Activated CD4-positive, alpha-beta T cell treated with anti-CD3 and anti-CD28 coated beads, Interleukin-2, Interleukin-4, amounts not matched to agents 100 ng/mL and 50 ng/mL, durations not matched to agents 16 hours and 8 hours (primary cell): ENCODE results near the gene GRB2.
"Not testable (repeated sequence)": the region's sequence is repeated elsewhere in the genome, so short reads cannot be mapped to it uniquely, and the experiment has no call there.

Source experiments
- DNase-seq: peaks from one replicate; pipeline ENCODE4 v3.0.0-alpha.2; 2020; ENCODE audit warnings: low spot score

Gene GRB2

DNA sequence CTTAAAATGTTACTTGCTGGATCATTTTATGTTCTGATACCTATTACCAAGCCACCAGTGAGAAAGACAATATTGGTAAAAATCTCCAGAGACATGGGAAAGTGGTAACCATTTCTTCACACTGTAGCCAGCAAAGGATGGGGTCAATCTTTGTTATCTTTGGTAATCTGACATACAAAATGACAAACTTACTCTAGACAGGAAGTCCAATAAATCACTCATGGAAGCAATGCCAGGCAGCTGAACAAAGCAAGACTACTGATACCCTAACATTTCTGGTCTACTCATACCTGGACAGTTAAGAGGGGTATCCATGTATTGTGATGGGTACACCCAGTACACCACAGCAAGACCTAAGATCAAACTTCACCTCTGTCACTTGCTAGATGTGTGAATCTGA is 19.0 kb downstream of the GRB2 start:
- no peak for DNase-seq

DNA sequence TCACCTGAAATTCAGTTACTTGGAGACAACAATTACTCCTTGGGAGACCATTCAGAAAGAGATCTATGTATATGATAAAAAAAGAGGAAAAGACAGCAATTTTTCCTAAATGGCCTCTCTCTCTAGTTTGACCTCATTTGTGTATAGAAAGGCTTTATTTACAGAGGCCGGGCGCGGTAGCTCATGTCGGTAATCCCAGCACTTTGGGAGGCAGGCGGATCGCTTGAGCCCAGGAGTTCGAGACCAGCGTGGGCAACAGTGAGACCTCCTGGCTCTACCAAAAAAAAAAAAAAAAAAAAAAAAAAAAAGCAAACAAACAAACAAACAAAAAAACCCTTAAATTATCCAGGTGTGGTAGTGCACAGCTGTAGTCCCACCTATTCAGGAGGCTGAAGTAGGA is 20.7 kb downstream of the GRB2 start:
- DNase-seq, result no peak

DNA sequence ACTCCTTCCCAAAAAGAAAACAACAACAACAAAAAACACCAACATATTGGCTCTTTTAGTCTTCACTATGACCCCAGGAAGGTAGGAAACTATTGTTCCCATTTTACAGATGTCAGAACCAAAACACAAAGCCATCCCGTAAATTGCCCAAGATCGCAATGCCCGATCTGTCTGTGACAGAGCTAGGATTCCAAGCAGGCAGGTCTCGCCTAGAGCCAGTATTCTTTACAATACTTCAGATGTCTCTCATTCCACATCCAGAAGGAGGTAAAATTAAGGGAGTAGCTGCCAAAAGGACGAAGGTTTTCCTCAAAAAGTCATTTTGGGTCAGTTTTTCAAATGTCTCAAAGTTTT is 21.7 kb downstream of the GRB2 start:
- DNase-seq, result no peak

GRCh38 chr17:75380750-75381149 is 24.7 kb downstream of the GRB2 start:
- no peak for DNase-seq

- DNase-seq, result no peak
These were observed 25.2 kb downstream of the GRB2 start for GRCh38 chr17:75380315-75380714.

DNA sequence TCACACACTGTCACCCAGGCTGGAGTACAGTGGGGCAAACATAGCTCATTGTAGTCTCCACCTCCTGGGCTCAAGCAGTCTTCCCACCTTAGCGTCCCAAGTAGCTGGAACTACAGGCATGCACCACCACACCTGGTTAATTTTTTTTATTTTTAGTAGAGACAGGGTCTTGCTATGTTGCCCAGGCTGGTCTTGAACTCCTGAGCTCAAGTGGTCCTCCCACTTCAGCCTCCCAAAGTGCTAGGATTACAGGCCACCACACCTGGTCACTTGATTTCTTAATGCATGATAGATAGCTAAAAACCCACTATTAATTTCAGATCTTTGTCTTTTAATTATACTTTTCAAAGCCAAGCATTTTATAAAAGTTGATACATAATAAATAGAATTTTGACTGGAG is 26.1 kb downstream of the GRB2 start:
- not testable (repeated sequence) for DNase-seq

- DNase-seq, result no peak
These were observed 32.2 kb downstream of the GRB2 start for GRCh38 chr17:75373280-75373679.

DNA sequence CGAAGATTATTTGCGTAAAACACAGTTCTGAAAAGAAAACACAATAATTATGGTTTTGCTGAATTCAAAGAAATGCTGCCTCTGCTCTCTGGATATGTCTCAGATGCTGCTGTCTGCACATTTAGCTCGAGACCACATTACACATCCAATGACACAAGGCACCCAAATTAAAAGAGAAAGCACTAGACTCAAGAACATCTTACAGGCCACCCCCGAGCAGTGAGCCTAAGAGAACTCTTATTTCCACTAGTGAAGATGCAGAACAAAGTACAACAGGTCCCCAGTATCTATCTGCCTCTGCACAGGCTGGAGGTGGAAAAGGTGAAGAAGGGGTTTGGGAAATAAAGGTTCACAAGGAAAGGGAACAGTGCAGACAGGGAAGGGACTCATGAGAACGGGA is 33.5 kb downstream of the GRB2 start:
- peak; percentile 57 for DNase-seq

DNA sequence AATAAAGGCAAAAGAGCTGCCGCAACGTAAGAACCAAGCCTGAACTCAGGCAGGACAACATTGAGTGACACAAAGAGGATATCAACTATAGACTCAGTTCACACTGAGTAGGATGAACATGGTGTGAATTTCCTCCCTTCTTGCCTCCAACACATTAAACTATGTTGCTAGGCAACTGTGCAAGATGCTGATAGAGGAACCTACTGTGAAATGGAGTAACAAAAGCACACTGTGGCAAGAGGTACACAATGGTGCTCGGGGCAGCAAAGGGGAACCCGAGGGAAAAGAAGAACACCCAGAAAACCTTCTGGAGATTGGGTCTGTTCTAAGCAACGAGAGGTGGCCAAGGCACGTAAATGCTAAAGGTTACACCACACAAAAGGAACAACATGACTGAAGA is 34.1 kb downstream of the GRB2 start:
- peak; percentile 39 for DNase-seq

- DNase-seq, result no peak
These were observed 35.1 kb downstream of the GRB2 start for GRCh38 chr17:75370286-75370915.

DNA sequence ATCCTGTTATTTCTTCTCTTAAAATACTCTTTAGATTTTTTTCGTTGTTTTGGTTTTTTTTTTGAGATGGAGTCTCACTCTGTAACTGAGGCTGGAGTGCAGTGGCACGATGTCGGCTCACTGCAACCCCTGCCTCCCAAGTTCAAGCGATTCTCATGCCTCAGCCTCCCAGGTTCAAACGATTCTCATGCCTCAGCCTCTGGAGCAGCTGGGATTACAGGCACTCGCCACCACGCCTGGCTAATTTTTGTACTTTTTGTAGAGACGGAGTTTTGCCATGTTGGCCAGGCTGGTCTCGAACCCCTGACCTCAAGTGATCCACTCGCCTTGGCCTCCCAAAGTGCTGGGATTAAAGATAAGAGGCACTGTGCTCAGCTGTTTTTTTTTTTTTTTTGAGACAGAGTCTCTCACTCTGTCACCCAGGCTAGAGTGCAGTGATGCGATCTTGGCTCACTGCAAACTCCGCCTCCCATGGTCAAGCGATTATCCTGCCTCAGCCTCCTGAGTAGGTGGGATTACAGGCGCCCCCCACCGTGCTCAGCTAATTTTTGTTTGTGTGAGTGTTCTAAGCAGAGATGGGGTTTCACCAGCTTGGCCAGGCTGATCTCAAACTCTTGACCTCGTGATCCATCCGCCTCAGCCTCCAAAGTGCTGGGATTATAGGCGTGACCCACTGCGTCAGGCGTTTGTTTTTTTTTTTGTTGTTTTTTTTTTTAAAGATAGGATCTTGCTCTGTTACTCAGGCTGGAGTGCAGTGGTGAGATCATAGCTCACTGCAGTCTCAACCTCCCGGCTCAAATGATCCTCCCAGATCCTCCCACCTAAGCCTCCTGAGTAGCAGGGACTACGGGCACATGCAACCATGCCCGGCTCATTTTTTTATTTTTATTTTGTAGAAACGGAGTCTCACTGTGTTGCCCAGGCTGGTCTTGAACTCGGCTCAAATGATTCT is 37.4 kb downstream of the GRB2 start:
- DNase-seq, result not testable (repeated sequence)

- no peak for DNase-seq
These were observed 38.2 kb downstream of the GRB2 start for GRCh38 chr17:75367312-75367711.

DNA sequence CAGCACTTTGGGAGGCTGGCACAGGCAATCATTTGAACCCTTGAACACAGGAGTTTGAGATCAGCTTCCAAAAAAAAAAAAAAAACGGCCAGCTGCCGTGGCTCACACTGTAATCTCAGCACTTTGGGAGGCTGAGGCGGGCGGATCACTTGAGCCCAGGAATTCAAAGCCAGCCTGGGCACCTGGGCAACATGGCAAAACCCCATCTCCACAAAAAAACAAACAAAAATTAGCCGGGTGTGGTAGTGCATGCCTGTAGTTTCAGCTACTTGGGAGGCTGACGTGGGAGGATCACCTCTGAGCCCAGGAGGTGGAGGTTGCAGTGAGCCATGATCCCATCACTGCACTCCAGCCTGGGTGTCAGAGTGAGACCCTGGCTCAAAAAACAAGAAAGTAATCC is 39.0 kb downstream of the GRB2 start:
- no peak for DNase-seq

GRCh38 chr17:75365931-75366275 is 39.6 kb downstream of the GRB2 start:
- no peak for DNase-seq

DNA sequence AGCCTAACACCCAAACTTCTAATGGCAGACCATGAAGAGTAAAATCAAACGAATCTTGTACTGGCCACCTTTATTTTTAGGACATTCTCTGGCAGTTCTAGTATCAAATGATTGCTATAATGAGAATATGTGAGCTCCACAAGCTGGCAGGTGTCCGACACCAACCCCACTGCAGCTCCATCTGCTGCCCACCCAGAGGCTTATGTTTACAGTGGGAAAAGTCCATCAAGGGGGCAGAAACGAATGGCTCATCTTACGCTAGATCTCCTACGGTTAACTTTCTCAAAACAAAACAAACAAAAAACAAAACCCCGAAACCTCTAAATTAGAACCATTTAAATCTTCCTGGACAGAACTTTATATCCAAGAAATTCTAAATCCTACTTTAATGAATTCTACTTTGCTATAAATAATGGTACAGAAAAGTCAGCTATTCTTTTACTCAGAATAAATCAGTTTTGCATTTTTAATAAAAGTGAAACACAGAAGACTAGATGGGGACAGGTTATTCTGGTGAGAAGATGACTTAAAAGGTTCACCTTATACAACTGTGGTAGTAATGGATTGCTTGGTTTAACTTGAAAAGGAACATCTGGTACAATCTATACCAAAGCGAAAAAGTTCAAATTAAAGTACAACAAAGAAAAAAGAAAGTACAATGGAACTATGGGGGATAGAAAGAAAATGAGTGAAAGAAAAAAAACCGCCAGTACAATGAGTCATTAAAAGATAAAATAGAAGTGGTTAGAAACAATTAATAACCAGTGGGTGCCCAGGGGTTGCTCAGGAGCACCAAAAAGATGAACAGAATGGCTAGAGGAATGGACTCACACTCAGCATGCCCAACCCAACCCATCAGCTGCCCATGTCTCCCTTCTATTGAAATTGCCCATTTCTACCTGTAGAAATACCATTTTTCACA is 40.2 kb downstream of the GRB2 start:
- DNase-seq, result no peak

DNA sequence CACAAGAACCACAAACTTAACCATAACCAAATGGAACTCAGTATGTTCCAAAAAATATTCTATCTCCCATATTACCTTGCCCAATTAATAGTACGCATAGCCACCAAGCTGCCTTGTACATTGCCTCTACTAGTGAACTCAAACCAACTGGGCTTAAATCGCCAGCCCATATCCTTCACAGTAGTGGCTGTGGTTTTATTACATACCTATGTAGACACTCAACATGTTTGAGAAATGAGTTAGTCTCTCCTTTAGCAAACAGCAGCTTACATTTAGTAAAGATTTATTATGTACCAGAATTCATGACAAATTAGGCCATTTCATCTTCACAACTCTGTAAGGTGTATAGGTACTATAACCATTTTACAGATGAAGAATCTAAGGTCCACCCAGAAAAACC is 41.4 kb downstream of the GRB2 start:
- DNase-seq, result no peak

GRCh38 chr17:75361996-75362395 is 43.5 kb downstream of the GRB2 start:
- no peak for DNase-seq

DNA sequence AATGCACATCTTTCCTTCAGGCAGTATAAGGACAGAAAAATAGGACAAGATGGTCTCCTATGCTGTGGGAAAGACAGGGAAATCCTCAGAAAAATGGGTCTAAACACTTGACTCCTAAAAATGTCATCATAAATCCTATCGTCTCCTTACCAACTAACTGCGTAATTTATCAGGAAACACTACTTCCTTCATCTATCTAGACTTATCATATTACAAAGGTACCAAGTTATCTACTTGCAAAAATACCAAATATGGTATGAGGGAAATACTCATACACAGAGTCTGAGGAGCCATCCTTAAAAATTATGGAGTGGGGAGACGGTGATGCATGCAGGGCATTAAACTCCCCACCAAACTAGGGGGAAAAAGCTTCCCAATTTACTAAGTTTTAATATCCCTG is 44.1 kb downstream of the GRB2 start:
- DNase-seq, result no peak

DNA sequence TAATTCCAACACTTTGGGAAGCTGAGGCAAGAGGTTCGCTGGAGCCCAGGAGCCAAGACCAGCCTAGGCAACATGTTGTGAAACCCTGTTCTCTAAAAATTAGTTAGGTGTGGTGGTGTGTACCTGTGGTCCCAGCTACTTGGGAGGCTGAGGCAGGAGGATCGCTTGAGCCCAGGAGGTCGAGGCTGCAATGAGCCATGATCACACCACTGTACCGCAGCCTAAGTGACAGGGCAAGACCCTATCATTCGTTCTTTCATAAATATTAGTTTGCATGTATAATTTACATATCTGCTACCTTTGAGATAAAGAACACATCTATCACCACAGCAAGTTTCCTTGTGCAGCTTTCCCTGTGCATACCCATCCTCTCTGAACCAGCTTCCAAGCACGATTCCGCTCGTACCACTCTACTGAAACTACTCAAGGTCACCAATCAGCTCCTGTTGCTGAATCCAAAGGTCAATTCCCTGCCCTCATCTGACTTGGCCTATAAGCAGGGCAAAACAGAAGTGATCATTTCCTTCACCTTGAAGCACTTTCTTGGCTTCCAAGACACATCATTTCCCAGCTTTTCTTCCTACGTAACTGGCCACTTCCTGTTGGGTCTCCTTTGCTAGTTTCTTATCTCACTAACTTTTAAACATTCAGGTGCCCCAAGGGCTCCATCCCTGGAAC is 49.1 kb downstream of the GRB2 start:
- DNase-seq, result no peak

DNA sequence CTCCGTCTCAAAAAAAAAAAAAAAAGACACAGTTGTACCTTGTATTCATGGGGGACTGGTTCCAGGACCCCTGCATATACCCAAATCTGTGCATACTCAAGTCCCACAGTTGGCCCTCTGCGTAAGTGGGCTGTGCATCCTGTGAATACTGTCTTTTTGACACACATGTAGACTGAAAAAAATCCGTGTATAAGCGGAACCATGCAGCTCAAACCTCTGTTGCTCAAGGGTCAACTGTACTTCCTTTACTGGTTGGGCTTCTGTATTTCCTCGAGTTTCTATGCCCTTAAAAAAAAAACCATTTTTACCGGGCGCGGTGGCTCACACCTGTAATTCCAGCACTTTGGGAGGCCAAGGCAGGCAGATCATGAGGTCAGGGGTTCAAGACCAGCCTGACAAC is 52.3 kb downstream of the GRB2 start:
- no peak for DNase-seq

- DNase-seq, result no peak
These were observed 53.4 kb downstream of the GRB2 start for GRCh38 chr17:75352079-75352569.

DNA sequence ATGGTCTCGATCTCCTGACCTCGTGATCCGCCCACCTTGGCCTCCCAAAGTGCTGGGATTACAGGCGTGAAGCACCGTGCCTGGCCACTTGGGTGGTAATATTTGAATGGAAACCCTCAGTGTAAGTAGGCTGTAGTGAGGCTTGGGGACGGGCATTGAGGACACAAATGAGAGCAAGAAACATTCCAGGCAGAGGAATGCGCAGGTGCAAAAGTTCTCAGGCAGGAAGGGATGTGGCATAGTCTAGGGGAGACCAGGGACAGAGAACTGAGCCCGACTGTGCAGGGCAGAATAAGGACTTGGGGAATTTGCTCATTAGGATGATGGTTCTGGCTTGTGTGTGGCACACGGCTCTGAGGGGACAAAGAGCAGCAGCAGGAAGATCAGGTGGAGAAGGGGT is 54.8 kb downstream of the GRB2 start:
- DNase-seq, result no peak
